Kidney epithelial cell (primary cell): ENCODE results near the gene RNF212. TPM values are rescaled to one million over a fixed set of nuclear protein-coding genes. Genes with fewer than 3 reads are reported as not detected.

ENCODE experiments used
- DNase-seq: peaks from one replicate; pipeline ENCODE4 v3.0.0-alpha.2; 2010; ENCODE audit warnings: low read depth
- H3K27me3 ChIP-seq: 2 replicates; pipeline ENCODE4 v1.6.0; 2011; ENCODE audit warnings: low read length; ENCODE audit not compliant: control insufficient read depth, insufficient read depth
- H3K36me3 ChIP-seq: 2 replicates; pipeline ENCODE4 v1.5.1; 2011; ENCODE audit warnings: low read length; ENCODE audit not compliant: control insufficient read depth, insufficient read depth
- H3K4me3 ChIP-seq: 2 replicates; pipeline ENCODE4 v1.5.1; 2011; ENCODE audit warnings: low read depth, mild to moderate bottlenecking, control low read depth, low read length
- CTCF ChIP-seq: IDR thresholded peaks from 2 replicates; pipeline ENCODE4 v1.5.1; 2011; ENCODE audit warnings: mild to moderate bottlenecking, moderate library complexity, low read length, control low read depth, inconsistent platforms; ENCODE audit not compliant: insufficient read depth, poor library complexity, severe bottlenecking
- total RNA-seq: library from RNA; depleted of rRNA; stranded (reverse); fragments of >200 nt; gene quantifications from 2 replicates; pipeline ENCODE4 v1.2.3, GENCODE V29; 2015

Gene RNF212
- total RNA-seq, 1 donor from 2014 or later: 5.2 TPM

- no peak for TF ChIP-seq CTCF
- Histone ChIP-seq H3K36me3 (no peaks in the 10 kb centered on the region), H3K4me3 (no peak overlapping the region), H3K27me3 (peaks cover 2% of the 10 kb centered on the region)
- no peak for DNase-seq
These were observed 19.7 kb downstream of the RNF212 start for GRCh38 chr4:1093391-1094335.

DNA sequence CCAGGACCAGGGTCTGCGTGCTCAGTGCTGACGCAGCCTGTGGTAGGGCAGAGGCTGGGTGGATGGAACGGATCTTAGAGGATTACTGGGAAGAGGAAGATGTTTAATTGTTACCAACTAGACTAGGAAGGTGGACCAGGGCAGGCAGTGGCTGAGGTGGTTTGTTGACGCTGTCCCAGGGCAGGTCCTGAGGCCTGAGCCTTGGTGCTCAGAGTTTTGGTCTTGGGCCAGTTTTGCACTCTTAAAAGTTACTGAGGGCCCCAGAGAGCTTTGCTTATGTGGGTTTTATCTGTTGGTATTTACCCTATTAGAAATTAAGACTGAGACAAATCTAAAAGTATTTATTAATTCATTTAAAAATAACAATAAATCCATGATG, 20.4 kb downstream of the RNF212 start:
- peaks cover 2% of the 10 kb centered on the region for H3K27me3 ChIP-seq
- no peak for DNase-seq
- H3K4me3 ChIP-seq: no peak overlapping the region
- H3K36me3 ChIP-seq: no peaks in the 10 kb centered on the region
- TF ChIP-seq CTCF: no peak

GRCh38 chr4:1092026-1092982, 21.1 kb downstream of the RNF212 start:
- no peak for TF ChIP-seq CTCF
- DNase-seq: no peak
- Histone ChIP-seq H3K27me3 (peaks cover 2% of the 10 kb centered on the region), H3K4me3 (no peak overlapping the region), H3K36me3 (no peaks in the 10 kb centered on the region)

DNA sequence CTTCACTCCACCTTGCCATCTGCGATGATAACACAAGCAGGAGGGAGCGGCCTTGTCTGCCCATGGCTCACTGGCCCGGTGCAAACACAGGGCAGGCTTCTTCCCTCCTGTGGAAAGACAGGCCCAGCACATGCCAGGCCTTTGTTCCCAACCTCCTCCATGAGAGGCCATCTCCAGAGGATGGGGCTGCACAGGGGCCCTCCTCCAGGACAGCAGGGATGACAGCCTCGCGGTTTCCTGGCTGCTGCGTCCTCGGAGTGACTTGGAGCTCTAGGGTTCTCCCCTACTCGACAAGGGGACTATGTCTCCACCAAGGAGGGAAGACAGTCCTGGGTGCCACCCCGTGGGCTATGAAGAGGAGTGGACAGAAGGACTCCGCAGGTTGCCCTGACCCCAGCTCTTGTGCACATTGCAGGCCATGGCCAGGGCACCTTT, 21.8 kb downstream of the RNF212 start:
- DNase-seq: no peak
- Histone ChIP-seq H3K27me3 (peaks cover 2% of the 10 kb centered on the region), H3K36me3 (no peaks in the 10 kb centered on the region), H3K4me3 (no peak overlapping the region)
- no peak for TF ChIP-seq CTCF

GRCh38 chr4:1090465-1091440, 22.6 kb downstream of the RNF212 start:
- no peak for TF ChIP-seq CTCF
- no peak for DNase-seq
- peaks cover 2% of the 10 kb centered on the region for H3K27me3 ChIP-seq
- no peaks in the 10 kb centered on the region for H3K36me3 ChIP-seq
- no peak overlapping the region for H3K4me3 ChIP-seq
